Brain microvascular endothelial cell (primary cell): ENCODE measurements around the gene TTF1.

ENCODE experiments used
- DNase-seq: peaks from one replicate; pipeline ENCODE4 v3.0.0-alpha.2; 2020
- H3K27ac ChIP-seq: fragments of 250-450 bp; sonication (Bioruptor Pico); 2 replicates; pipeline ENCODE4 v1.5.1; 2020; ENCODE audit warnings: mild to moderate bottlenecking, moderate library complexity
- H3K27me3 ChIP-seq: fragments of 250-450 bp; sonication (Bioruptor Pico); replicated peaks from 2 replicates; pipeline ENCODE4 v1.5.1; 2020; ENCODE audit warnings: mild to moderate bottlenecking
- H3K36me3 ChIP-seq: fragments of 250-450 bp; sonication (Bioruptor Pico); replicated peaks from 2 replicates; pipeline ENCODE4 v1.5.1; 2020; ENCODE audit warnings: mild to moderate bottlenecking
- H3K4me3 ChIP-seq: 2 replicates; pipeline ENCODE4 v1.5.1; 2011; ENCODE audit warnings: low read depth, mild to moderate bottlenecking, control low read depth, low read length, moderate library complexity
- CTCF ChIP-seq: IDR thresholded peaks from 2 replicates; pipeline ENCODE4 v1.5.1; 2011; ENCODE audit warnings: low read depth, mild to moderate bottlenecking, moderate library complexity, low read length, control low read depth, inconsistent platforms; ENCODE audit errors: missing control alignments
- in situ Hi-C: cut with HindIII; loops from 2 replicates; pipeline ENCODE4 v1.10.0; 2017; ENCODE audit warnings: low sequenced_read_pairs, low pct_ligation_motif_present

TTF1 gene

DNA sequence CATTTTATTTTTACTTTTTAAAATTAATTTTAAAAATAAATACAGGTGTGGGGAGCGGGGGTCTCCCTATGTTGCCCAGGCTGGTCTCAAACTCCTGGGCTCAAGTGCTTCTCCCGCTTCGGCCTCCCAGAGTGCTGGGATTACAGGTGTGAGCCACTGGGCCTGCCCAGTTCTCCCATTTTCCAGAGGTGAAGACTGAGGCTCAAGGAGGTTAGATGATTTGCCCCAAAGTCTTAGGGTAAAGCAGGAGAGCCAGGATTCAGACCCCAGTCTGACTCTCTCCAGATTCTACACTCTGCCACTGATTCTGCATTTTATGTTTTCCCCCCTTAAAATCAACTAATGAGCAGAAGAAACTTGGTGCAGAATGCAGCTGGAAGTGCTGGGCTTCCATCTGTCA lies 40.2 kb upstream of the TTF1 start:
- no peak for TF ChIP-seq CTCF
- Histone ChIP-seq H3K36me3 (no peaks in the 10 kb centered on the region), H3K27ac (no peak overlapping the region), H3K27me3 (peaks cover under 1% of the 10 kb centered on the region), H3K4me3 (no peak overlapping the region)
- DNase-seq: no peak
- in situ Hi-C loops: no loop called here

DNA sequence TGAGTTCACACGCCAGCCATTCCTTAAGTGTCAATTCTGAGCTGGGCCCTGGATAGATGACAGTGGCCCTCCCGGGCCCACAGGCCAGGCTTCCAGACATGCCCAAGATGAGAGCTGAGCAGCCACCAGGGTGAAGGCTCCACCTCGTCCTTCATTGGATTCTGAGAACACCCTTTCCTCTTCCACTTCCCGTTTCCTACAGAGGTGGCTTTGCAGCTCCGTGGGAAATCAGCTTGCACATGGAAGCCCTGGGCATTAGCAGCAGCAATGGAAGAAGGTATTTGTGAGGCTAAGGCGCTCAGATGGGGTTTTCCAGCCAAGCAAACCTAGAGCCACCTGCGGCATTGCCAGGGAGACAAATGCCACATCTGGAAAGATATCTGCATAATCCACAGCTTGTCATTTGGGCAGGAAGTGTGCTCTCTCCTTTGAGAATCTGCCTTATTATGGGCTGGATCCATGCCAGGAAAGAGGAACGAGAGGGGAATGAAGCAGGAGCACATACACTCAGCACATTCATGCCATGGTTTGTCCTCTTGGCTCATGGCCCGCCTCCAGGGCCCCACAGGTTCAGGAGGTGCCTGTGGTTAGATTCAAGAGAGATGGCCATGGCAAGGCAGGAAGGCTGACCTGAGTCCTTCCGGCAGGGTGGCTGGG lies 37.4 kb upstream of the TTF1 start:
- no peak for TF ChIP-seq CTCF
- no peak for DNase-seq
- Histone ChIP-seq H3K4me3 (no peak overlapping the region), H3K36me3 (no peaks in the 10 kb centered on the region), H3K27ac (no peak overlapping the region), H3K27me3 (peaks cover 8% of the 10 kb centered on the region)
- in situ Hi-C loops: no loop called here

DNA sequence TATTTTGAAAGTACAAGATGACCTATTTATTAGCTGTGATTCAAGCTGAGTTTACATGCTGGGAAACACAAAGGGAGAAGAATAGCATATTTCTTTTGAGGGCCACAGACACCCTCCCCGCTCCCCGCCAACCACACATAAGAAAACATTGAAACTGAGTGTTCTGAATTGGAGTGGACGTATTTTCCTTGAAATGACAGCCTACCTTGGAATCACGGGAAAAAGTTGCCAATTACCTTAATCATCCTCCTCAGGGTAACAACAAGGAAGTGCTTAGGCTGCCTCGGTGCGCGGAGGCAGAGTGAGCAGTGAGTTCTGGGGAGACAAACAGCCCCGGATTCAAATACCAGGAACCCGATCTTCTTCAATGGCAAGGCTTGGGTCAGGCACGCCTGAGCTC lies 34.8 kb upstream of the TTF1 start:
- DNase-seq: no peak
- H3K4me3 ChIP-seq: no peak overlapping the region
- in situ Hi-C loops: no loop called here
- H3K27me3 ChIP-seq: peaks cover 8% of the 10 kb centered on the region
- H3K27ac ChIP-seq: no peak overlapping the region
- no peaks in the 10 kb centered on the region for H3K36me3 ChIP-seq
- no peak for TF ChIP-seq CTCF

DNA sequence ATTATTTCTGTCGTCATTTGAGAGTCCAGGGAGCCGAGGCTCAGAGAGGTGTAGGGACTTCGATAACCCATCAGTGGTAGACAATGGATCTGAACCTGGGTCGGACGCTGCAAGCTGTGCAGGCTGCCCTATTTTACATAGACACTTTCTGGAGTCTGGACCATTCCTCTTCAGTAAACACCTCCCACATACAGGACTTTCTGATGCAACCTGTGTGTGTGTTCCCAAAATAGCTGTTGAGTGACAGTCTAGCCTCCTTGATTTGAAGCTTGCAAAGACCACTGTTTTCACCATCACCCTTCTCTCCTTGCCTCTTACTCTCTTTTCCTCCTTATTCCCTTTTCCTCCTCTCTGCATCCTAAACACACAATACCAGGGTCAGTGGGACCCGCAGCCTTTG lies 34.1 kb upstream of the TTF1 start:
- in situ Hi-C loops: no loop called here
- no peak overlapping the region for H3K27ac ChIP-seq
- no peak overlapping the region for H3K4me3 ChIP-seq
- TF ChIP-seq CTCF: no peak
- no peak for DNase-seq
- H3K36me3 ChIP-seq: no peaks in the 10 kb centered on the region
- peaks cover 8% of the 10 kb centered on the region for H3K27me3 ChIP-seq

DNA sequence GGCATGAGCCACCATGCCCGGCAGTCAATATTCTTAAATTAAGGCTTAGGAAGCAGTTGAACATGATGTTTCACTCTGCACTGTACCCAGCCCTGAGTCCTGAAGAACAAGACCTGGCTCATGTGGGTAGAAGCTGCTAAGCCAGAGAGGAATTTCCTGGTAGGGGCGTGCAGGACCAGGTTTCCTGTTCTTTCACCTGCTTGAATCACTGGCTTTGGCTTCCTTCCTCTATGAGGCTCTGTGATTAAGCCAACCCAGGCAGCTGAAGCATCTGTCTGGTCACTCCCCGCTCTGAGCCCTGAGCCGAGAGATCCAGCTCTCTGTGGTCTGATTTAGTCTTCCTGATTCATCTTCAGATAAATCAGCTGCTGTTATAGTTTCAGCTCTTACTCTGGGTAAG lies 32.5 kb upstream of the TTF1 start:
- Histone ChIP-seq H3K27me3 (peaks cover 17% of the 10 kb centered on the region), H3K27ac (no peak overlapping the region), H3K4me3 (no peak overlapping the region), H3K36me3 (no peaks in the 10 kb centered on the region)
- no peak for DNase-seq
- in situ Hi-C loops: no loop called here
- TF ChIP-seq CTCF: no peak

GRCh38 chr9:132434881-132435280 lies 28.2 kb upstream of the TTF1 start:
- TF ChIP-seq CTCF: no peak

More at GRCh38 chr9:132434881-132435280, 28.2 kb upstream of the TTF1 start:
- no peak overlapping the region for H3K27ac ChIP-seq
- no peaks in the 10 kb centered on the region for H3K36me3 ChIP-seq
- peaks cover 9% of the 10 kb centered on the region for H3K27me3 ChIP-seq
- in situ Hi-C loops: no loop called here
- no peak overlapping the region for H3K4me3 ChIP-seq
- DNase-seq: no peak
